GM10266 (cell line): Measurements from ENCODE around the gene TNK2.

Experiments used
- DNase-seq: peaks from one replicate; pipeline ENCODE4 v3.0.0; 2012; ENCODE audit errors: extremely low spot score
- CTCF ChIP-seq: IDR thresholded peaks from 2 replicates; pipeline ENCODE4 v1.5.1; 2012; ENCODE audit warnings: mild to moderate bottlenecking, low read depth; ENCODE audit not compliant: control insufficient read depth, insufficient read depth; ENCODE audit errors: missing control alignments

TNK2 gene

GRCh38 chr3:195932418-195933043 is 24.2 kb upstream of the TNK2 start:
- TF ChIP-seq CTCF: no peak
- DNase-seq: no peak

GRCh38 chr3:195931582-195932273 is 23.4 kb upstream of the TNK2 start:
- no peak for TF ChIP-seq CTCF
- no peak for DNase-seq

- no peak for TF ChIP-seq CTCF
- DNase-seq: no peak
Observed at GRCh38 chr3:195929452-195929851, 21.1 kb upstream of the TNK2 start.

GRCh38 chr3:195921334-195921791 is 13.0 kb upstream of the TNK2 start:
- no peak for DNase-seq
- TF ChIP-seq CTCF: no peak

- no peak for TF ChIP-seq CTCF
- no peak for DNase-seq
Observed at GRCh38 chr3:195918176-195918575, 9.8 kb upstream of the TNK2 start.

GRCh38 chr3:195916991-195917390 is 8.6 kb upstream of the TNK2 start:
- no peak for DNase-seq
- TF ChIP-seq CTCF: no peak

- no peak for TF ChIP-seq CTCF
Observed at GRCh38 chr3:195916291-195916690, 7.9 kb upstream of the TNK2 start.

More at GRCh38 chr3:195916291-195916690, 7.9 kb upstream of the TNK2 start:
- DNase-seq: no peak
